H9 (cell line): ENCODE measurements around the gene SLC27A6. TPM values are rescaled to one million over a fixed set of nuclear protein-coding genes. Genes with fewer than 3 reads are reported as not detected.
"Not testable (repeated sequence)": the region's sequence is repeated elsewhere in the genome, so short reads cannot be mapped to it uniquely, and the experiment has no call there.

Source experiments
- DNase-seq: peaks from one replicate; pipeline ENCODE4 v3.0.0-alpha.2; 2017
- H2AFZ ChIP-seq: one replicate; pipeline ENCODE4 v1.6.1; 2013; ENCODE audit warnings: mild to moderate bottlenecking, low read length, control low read depth, moderate library complexity
- H2AK5ac ChIP-seq: 2 replicates; pipeline ENCODE4 v1.6.1; 2013; ENCODE audit warnings: low read length, control low read depth, mixed read lengths; ENCODE audit not compliant: insufficient read length
- H2BK120ac ChIP-seq: one replicate; pipeline ENCODE4 v1.6.1; 2013; ENCODE audit warnings: low read depth, mild to moderate bottlenecking, low read length, control low read depth, inconsistent platforms; ENCODE audit not compliant: poor library complexity, severe bottlenecking
- H2BK12ac ChIP-seq: 2 replicates; pipeline ENCODE4 v1.6.1; 2013; ENCODE audit warnings: low read length, control low read depth, mixed read lengths, low read depth; ENCODE audit not compliant: insufficient read length
- H2BK15ac ChIP-seq: 2 replicates; pipeline ENCODE4 v1.6.1; 2013; ENCODE audit warnings: low read depth, low read length, control low read depth
- H2BK20ac ChIP-seq: one replicate; pipeline ENCODE4 v1.6.1; 2013; ENCODE audit warnings: low read depth, mild to moderate bottlenecking, low read length, control low read depth, inconsistent platforms; ENCODE audit not compliant: poor library complexity, severe bottlenecking
- H2BK5ac ChIP-seq: 2 replicates; pipeline ENCODE4 v1.6.1; 2013; ENCODE audit warnings: low read length, control low read depth, mixed read lengths; ENCODE audit not compliant: insufficient read length
- H3K14ac ChIP-seq: 2 replicates; pipeline ENCODE4 v1.6.1; 2013; ENCODE audit warnings: low read length, control low read depth; ENCODE audit not compliant: insufficient read depth
- H3K18ac ChIP-seq: 2 replicates; pipeline ENCODE4 v1.6.1; 2013; ENCODE audit warnings: low read depth, mild to moderate bottlenecking, mixed read lengths, low read length, control low read depth; ENCODE audit not compliant: insufficient read length
- H3K23ac ChIP-seq: 2 replicates; pipeline ENCODE4 v1.6.1; 2013; ENCODE audit warnings: low read length, control low read depth, mixed read lengths, low read depth; ENCODE audit not compliant: insufficient read length
- H3K23me2 ChIP-seq: 2 replicates; pipeline ENCODE4 v1.6.1; 2013; ENCODE audit warnings: low read depth, mild to moderate bottlenecking, mixed read lengths, low read length, control low read depth; ENCODE audit not compliant: insufficient read length, poor library complexity, severe bottlenecking
- H3K27ac ChIP-seq: 2 replicates; pipeline ENCODE4 v1.5.1; 2013; ENCODE audit warnings: low read length, control low read depth, mixed read lengths, low read depth; ENCODE audit not compliant: insufficient read length
- H3K27me3 ChIP-seq: 2 replicates; pipeline ENCODE4 v1.6.1; 2013; ENCODE audit warnings: low read length, control low read depth, inconsistent platforms; ENCODE audit not compliant: insufficient read depth
- H3K4ac ChIP-seq: 2 replicates; pipeline ENCODE4 v1.6.1; 2013; ENCODE audit warnings: low read depth, mild to moderate bottlenecking, control low read depth, inconsistent platforms, low read length, moderate library complexity
- H3K4me1 ChIP-seq: 2 replicates; pipeline ENCODE4 v1.6.1; 2013; ENCODE audit warnings: low read length, control low read depth, inconsistent platforms; ENCODE audit not compliant: insufficient read depth
- H3K4me2 ChIP-seq: 2 replicates; pipeline ENCODE4 v1.6.1; 2013; ENCODE audit warnings: low read length, control low read depth, mixed read lengths; ENCODE audit not compliant: insufficient read length, insufficient read depth
- H3K56ac ChIP-seq: 2 replicates; pipeline ENCODE4 v1.6.1; 2013; ENCODE audit warnings: low read depth, mild to moderate bottlenecking, mixed read lengths, low read length, control low read depth; ENCODE audit not compliant: insufficient read length
- H3K79me1 ChIP-seq: 2 replicates; pipeline ENCODE4 v1.6.1; 2013; ENCODE audit warnings: low read depth, mild to moderate bottlenecking, moderate library complexity, low read length, control low read depth, inconsistent platforms; ENCODE audit not compliant: insufficient read depth, poor library complexity, severe bottlenecking
- H3K79me2 ChIP-seq: 2 replicates; pipeline ENCODE4 v1.6.1; 2013; ENCODE audit warnings: low read length, control low read depth, inconsistent platforms; ENCODE audit not compliant: insufficient read depth
- H3K9ac ChIP-seq: 2 replicates; pipeline ENCODE4 v1.6.1; 2013; ENCODE audit warnings: low read length, control low read depth, mixed read lengths; ENCODE audit not compliant: insufficient read length; ENCODE audit errors: extremely low read depth
- H3K9me3 ChIP-seq: one replicate; pipeline ENCODE4 v1.6.1; 2013; ENCODE audit warnings: low read depth, low read length, inconsistent platforms; ENCODE audit not compliant: control insufficient read depth
- H3T11ph ChIP-seq: one replicate; pipeline ENCODE4 v1.6.1; 2013; ENCODE audit warnings: mild to moderate bottlenecking, low read length, control low read depth, inconsistent platforms
- H4K20me1 ChIP-seq: one replicate; pipeline ENCODE4 v1.6.1; 2013; ENCODE audit not compliant: control insufficient read depth, insufficient read length, insufficient read depth
- H4K5ac ChIP-seq: 2 replicates; pipeline ENCODE4 v1.6.1; 2013; ENCODE audit warnings: low read depth, mild to moderate bottlenecking, mixed read lengths, low read length, control low read depth; ENCODE audit not compliant: insufficient read length
- H4K8ac ChIP-seq: replicated peaks from 2 replicates; pipeline ENCODE4 v1.6.1; 2013; ENCODE audit warnings: low read length, control low read depth, mixed read lengths, low read depth; ENCODE audit not compliant: insufficient read length
- H4K91ac ChIP-seq: 2 replicates; pipeline ENCODE4 v1.6.1; 2013; ENCODE audit warnings: low read depth, mild to moderate bottlenecking, moderate library complexity, mixed read lengths, low read length, control low read depth; ENCODE audit not compliant: insufficient read length
- H3K27ac Mint-ChIP-seq, 3 experiments: 2 replicates in 2 of 3; 3 replicates in 1 of 3; pipeline ENCODE4 v1.8.0; 2020 to 2021; ENCODE audit warnings: mixed read lengths in 3 of 3, mild to moderate bottlenecking in 1 of 3, moderate library complexity in 1 of 3
- H3K27me3 Mint-ChIP-seq: 2 replicates; pipeline ENCODE4 v1.8.0; 2021; ENCODE audit warnings: low read depth, mild to moderate bottlenecking, moderate library complexity, mixed read lengths
- H3K36me3 Mint-ChIP-seq, 3 experiments: 2 replicates in 2 of 3; 3 replicates in 1 of 3; pipeline ENCODE4 v1.8.0; 2020 to 2021; ENCODE audit warnings: low read depth in 3 of 3, mixed read lengths in 3 of 3; ENCODE audit not compliant: insufficient read depth in 1 of 3
- H3K4me1 Mint-ChIP-seq, 2 experiments: 2 replicates each; pipeline ENCODE4 v1.8.0; 2020; ENCODE audit warnings: mixed read lengths in 2 of 2
- H3K4me3 Mint-ChIP-seq, 2 experiments: 2 replicates in 1 of 2; 3 replicates in 1 of 2; pipeline ENCODE4 v1.8.0; 2020 to 2021; ENCODE audit warnings: mild to moderate bottlenecking in 2 of 2, mixed read lengths in 2 of 2, moderate library complexity in 1 of 2
- H3K9me3 Mint-ChIP-seq, 2 experiments: 2 replicates in 1 of 2; 3 replicates in 1 of 2; pipeline ENCODE4 v1.8.0; 2020; ENCODE audit warnings: mild to moderate bottlenecking in 2 of 2, mixed read lengths in 2 of 2, moderate library complexity in 1 of 2
- WGBS: extraction: QIAGEN DNeasy Blood & Tissue Kit; methylation state at CpG from one replicate; pipeline ENCODE4 v1.1.7; 2013; ENCODE audit warnings: missing lambda C conversion rate, low lambda C conversion rate, mixed read lengths; ENCODE audit not compliant: insufficient read length; ENCODE audit errors: extremely low coverage; 5-methylcytosine and 5-hydroxymethylcytosine counted together
- total RNA-seq: library from RNA; stranded (reverse); gene quantifications from 2 replicates; pipeline ENCODE4 v1.2.1, GENCODE V29; 2021
- TF ChIP-seq, protein P1 (sequence below): fragments of 200-600 bp; sonication (generic); conservative IDR thresholded peaks from 3 replicates; pipeline ENCODE4 v1.8.0; 2021; ENCODE audit warnings: antibody characterized with exemption, mild to moderate bottlenecking

Gene SLC27A6
- total RNA-seq, 1 experiment from 2014 or later = 3.0 TPM

DNA sequence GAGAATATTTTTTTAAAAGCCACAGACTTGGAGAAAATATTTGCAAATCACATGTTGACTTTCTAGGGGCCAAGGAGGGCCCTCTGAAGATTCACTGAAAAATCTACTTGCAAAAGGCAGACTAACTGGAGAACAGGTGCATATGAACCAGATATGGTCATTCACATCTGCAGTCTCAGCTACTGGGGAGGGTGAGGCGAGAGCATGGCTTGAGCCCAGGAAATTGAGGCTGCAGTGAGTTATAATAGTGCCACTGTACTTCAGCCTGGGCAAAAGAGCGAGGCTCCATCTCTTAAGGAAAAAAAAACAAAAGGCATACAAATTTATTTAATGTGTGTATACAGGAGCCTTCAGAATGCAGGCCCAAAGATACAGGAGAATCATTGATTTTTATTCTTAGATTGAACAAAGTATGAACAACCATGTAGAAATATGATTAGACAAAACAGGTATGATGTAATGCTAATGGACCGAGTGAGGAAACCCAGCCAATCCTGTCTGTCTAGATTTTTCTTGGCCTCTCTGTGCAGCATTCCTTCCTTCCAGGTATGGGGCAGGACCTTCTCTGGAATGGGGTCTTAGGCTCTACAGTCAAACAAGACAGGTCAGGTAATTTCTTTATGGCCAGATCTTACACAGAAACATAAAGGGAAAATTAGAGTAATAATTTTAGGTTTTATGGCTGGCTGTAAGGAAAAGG, 15.3 kb upstream of the SLC27A6 start:
- no CpG with 5 or more reads among the region's 3 CpGs for WGBS
- peaks cover 3% of the 10 kb centered on the region in 2 experiments; a peak in 2 of 5 replicates for H3K9me3 Mint-ChIP-seq
- DNase-seq = no peak

DNA sequence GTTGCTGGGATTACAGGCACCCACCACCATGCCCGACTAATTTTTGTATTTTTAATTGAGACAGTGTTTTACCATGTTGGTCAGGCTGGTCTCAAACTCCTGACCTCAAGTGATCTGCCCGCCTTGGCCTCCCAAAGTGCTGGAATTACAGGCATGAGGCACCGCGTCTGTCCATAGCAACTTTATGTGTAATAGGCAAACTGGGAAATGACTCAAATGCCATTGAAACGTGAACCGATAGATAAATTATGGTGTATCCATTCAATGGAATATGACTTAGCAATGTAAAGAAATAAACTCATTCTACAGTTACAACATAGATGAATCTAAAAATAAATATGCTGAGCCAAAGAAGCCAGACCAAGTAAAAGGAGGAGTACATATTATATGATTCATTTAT, 14.0 kb upstream of the SLC27A6 start:
- H3K23me2 ChIP-seq, H4K20me1 ChIP-seq, H3K14ac ChIP-seq, H3K23ac ChIP-seq, H4K5ac ChIP-seq, H2BK120ac ChIP-seq, H3K27me3 ChIP-seq, H4K8ac ChIP-seq, H3K9me3 ChIP-seq, H3K79me1 ChIP-seq, H3K4me1 ChIP-seq, H3K56ac ChIP-seq, H3K4me2 ChIP-seq, H2BK5ac ChIP-seq, H3K9me3 Mint-ChIP-seq, H3K27me3 Mint-ChIP-seq, H3K4me3 Mint-ChIP-seq, H3K27ac ChIP-seq, H2BK15ac ChIP-seq, H3K9ac ChIP-seq, H3K27ac Mint-ChIP-seq, H3K4me1 Mint-ChIP-seq, H3K4ac ChIP-seq, H3K18ac ChIP-seq, H3K79me2 ChIP-seq, H2AK5ac ChIP-seq, H2AFZ ChIP-seq, H3K36me3 Mint-ChIP-seq, H2BK12ac ChIP-seq, DNase-seq, H2BK20ac ChIP-seq, H3T11ph ChIP-seq, H4K91ac ChIP-seq: not testable (repeated sequence)
- WGBS = no CpG with 5 or more reads among the region's 6 CpGs

More for the DNA sequence above, 15.3 kb upstream of the SLC27A6 start:
- Histone ChIP-seq H2BK120ac (no peak overlapping the region), H3K56ac (no peak overlapping the region), H3K27me3 (no peaks in the 10 kb centered on the region), H4K5ac (no peak overlapping the region), H3K9me3 (no peaks in the 10 kb centered on the region), H3K4me2 (no peak overlapping the region), H3K23me2 (no peaks in the 10 kb centered on the region), H3T11ph (no peak overlapping the region), H4K91ac (no peak overlapping the region), H3K4me1 (no peaks in the 10 kb centered on the region), H2BK12ac (no peak overlapping the region), H2AK5ac (no peak overlapping the region), H2BK15ac (no peak overlapping the region), H3K79me2 (no peaks in the 10 kb centered on the region), H3K18ac (no peak overlapping the region), H4K8ac (no peak overlapping the region), H3K27ac (no peak overlapping the region), H2BK20ac (no peak overlapping the region), H3K9ac (no peak overlapping the region), H3K14ac (no peak overlapping the region), H4K20me1 (no peaks in the 10 kb centered on the region), H3K23ac (no peak overlapping the region), H3K4ac (no peak overlapping the region), H2BK5ac (no peak overlapping the region), H3K79me1 (no peaks in the 10 kb centered on the region), H2AFZ (no peak overlapping the region)
- no peaks in the 10 kb centered on the region for H3K4me1 Mint-ChIP-seq
- TF ChIP-seq, protein P1, sequence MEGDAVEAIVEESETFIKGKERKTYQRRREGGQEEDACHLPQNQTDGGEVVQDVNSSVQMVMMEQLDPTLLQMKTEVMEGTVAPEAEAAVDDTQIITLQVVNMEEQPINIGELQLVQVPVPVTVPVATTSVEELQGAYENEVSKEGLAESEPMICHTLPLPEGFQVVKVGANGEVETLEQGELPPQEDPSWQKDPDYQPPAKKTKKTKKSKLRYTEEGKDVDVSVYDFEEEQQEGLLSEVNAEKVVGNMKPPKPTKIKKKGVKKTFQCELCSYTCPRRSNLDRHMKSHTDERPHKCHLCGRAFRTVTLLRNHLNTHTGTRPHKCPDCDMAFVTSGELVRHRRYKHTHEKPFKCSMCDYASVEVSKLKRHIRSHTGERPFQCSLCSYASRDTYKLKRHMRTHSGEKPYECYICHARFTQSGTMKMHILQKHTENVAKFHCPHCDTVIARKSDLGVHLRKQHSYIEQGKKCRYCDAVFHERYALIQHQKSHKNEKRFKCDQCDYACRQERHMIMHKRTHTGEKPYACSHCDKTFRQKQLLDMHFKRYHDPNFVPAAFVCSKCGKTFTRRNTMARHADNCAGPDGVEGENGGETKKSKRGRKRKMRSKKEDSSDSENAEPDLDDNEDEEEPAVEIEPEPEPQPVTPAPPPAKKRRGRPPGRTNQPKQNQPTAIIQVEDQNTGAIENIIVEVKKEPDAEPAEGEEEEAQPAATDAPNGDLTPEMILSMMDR = no peak
- no peaks in the 10 kb centered on the region for H3K36me3 Mint-ChIP-seq
- H3K27me3 Mint-ChIP-seq = no peaks in the 10 kb centered on the region
- no peak overlapping the region for H3K27ac Mint-ChIP-seq
- H3K4me3 Mint-ChIP-seq = no peak overlapping the region
